ENCODE results near the gene BMX.

DNA sequence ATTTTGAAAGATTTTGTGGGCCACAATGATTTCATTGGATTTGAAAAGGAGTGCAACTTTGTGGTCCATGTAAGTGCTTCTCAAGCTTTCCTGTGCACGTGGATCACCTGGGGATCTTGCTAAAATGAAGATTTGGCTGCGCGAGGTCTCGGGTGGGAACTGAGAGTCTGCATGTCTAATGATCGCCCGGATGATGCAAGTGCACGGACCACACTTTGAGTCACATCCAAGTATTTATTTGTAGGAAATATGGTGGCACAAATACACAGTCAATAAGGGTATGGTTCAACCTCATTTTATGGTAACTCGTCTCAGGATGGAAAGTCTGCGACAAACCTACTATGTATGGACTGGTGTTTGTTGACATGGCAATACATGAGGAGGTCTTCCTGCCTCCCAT lies 899 bp downstream of the BMX start:
- TF ChIP-seq CTCF (IDR thresholded peaks at IDR 0.05): no peak
- TF ChIP-seq POLR2A (IDR thresholded peaks at IDR 0.05): no peak
